Esophagus (tissue), 2 donors: ENCODE results near the gene FKRP. TPM values are rescaled to one million over a fixed set of nuclear protein-coding genes. Genes with fewer than 3 reads are reported as not detected.
"Not testable (repeated sequence)": the region's sequence is repeated elsewhere in the genome, so short reads cannot be mapped to it uniquely, and the experiment has no call there.

Experiments
- H3K27ac ChIP-seq, 2 donors: one replicate each; pipeline ENCODE4 v1.5.1; 2013; ENCODE audit warnings: low read depth in 2 of 2, mild to moderate bottlenecking in 2 of 2, inconsistent platforms in 1 of 2, low read length in 1 of 2, moderate library complexity in 1 of 2
- H3K27me3 ChIP-seq, 2 donors: one replicate each; pipeline ENCODE4 v1.6.1; 2013; ENCODE audit warnings: low read length in 2 of 2, control low read depth in 1 of 2, mild to moderate bottlenecking in 1 of 2; ENCODE audit not compliant: insufficient read depth in 2 of 2, control insufficient read depth in 1 of 2
- H3K36me3 ChIP-seq, 2 donors: one replicate each; pipeline ENCODE4 v1.6.1; 2013; ENCODE audit warnings: low read length in 1 of 2; ENCODE audit not compliant: control insufficient read depth in 2 of 2, insufficient read depth in 2 of 2
- H3K4me1 ChIP-seq, 2 donors: one replicate each; pipeline ENCODE4 v1.6.1; 2013; ENCODE audit warnings: low read length in 1 of 2; ENCODE audit not compliant: control insufficient read depth in 2 of 2, insufficient read depth in 2 of 2
- H3K4me3 ChIP-seq, 2 donors: one replicate each; pipeline ENCODE4 v1.5.1; 2013; ENCODE audit warnings: low read length in 2 of 2, mild to moderate bottlenecking in 2 of 2, low read depth in 1 of 2, moderate library complexity in 1 of 2
- H3K9me3 ChIP-seq, 2 donors: one replicate each; pipeline ENCODE4 v1.6.1; 2013; ENCODE audit warnings: mild to moderate bottlenecking in 2 of 2, low read depth in 1 of 2, low read length in 1 of 2, moderate library complexity in 1 of 2; ENCODE audit not compliant: control insufficient read depth in 2 of 2, insufficient read depth in 1 of 2
- WGBS, 2 donors: extraction: QIAGEN DNeasy Blood & Tissue Kit; methylation state at CpG; one replicate each; pipeline ENCODE4 v1.1.7; 2013; 5-methylcytosine and 5-hydroxymethylcytosine counted together
- polyA plus RNA-seq, 2 donors: library from polyadenylated mRNA; stranded (reverse); fragments of 200-250 nt; gene quantifications; one replicate each; pipeline ENCODE4 v1.2.3, GENCODE V29; 2013
- donor health status: healthy with polysubstance abuse.
- donor health status: Bipolar disorder and iron deficiency.

Gene FKRP
- polyA plus RNA-seq, 2 donors: 7.1 to 10.1 TPM

DNA sequence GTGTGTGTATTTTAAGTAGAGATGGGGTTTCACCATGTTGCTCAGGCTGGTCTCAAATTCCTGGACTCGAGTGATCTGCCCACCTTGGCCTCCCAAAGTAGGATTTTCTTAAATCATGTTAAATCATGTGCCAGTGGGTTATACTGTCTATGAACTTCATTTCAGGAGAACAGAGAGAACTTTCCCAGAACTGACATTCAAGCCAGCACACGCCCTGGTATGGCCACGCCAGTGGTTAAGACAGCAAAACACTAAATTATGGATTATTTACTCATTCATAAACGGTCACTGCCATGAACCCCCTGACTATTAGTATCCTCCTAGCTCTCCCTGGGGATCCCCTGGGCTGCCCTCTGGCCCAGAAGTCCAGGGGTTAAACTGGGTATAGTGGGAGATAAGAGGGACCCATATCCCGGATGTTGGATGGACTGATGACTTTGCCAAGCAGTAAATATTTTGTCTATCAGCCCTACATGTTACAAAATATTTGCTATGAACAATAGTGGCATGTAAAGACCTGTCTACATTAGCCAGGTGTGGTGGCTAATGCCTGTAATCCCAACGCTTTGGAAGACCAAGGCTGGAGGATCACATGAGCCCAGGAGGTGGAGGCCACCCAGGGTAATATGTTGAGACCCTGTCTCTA lies 16.5 kb downstream of the FKRP start:
- Histone ChIP-seq H3K36me3 (no peaks in the 10 kb centered on the region), H3K4me1 (peaks cover 2 to 5% of the 10 kb centered on the region in 2 donors), H3K27ac (peak overlapping the region; percentile 67 to 87), H3K27me3 (no peaks in the 10 kb centered on the region), H3K4me3 (no peak overlapping the region), H3K9me3 (no peaks in the 10 kb centered on the region)
- WGBS, 2 donors: 52 to 60% methylated on average over 6 of the region's 6 CpGs

- 49 to 51% methylated on average over 11 of the region's 11 CpGs for WGBS, 2 donors
- H3K27ac ChIP-seq: peak overlapping the region; percentile 93 to 97
- H3K36me3 ChIP-seq: no peaks in the 10 kb centered on the region
These were observed 19.0 kb downstream of the FKRP start for GRCh38 chr19:46764817-46765291.

GRCh38 chr19:46766569-46767317 lies 20.9 kb downstream of the FKRP start:
- 58 to 66% methylated on average over 18 of the region's 18 CpGs for WGBS, 2 donors
- no peaks in the 10 kb centered on the region for H3K27me3 ChIP-seq
- no peaks in the 10 kb centered on the region for H3K9me3 ChIP-seq
- no peak overlapping the region for H3K4me3 ChIP-seq
- peaks cover 0 to 5% of the 10 kb centered on the region in 2 donors for H3K4me1 ChIP-seq
- H3K27ac ChIP-seq: no peak overlapping the region
- no peaks in the 10 kb centered on the region for H3K36me3 ChIP-seq

More at GRCh38 chr19:46764817-46765291, 19.0 kb downstream of the FKRP start:
- Histone ChIP-seq H3K9me3 (no peaks in the 10 kb centered on the region), H3K4me1 (peaks cover 0 to 5% of the 10 kb centered on the region in 2 donors), H3K4me3 (no peak overlapping the region), H3K27me3 (no peaks in the 10 kb centered on the region)

GRCh38 chr19:46768746-46769145 lies 22.9 kb downstream of the FKRP start:
- 23 to 47% methylated on average over 4 of the region's 4 CpGs for WGBS, 2 donors

GRCh38 chr19:46772170-46773017 lies 26.5 kb downstream of the FKRP start:
- 71 to 84% methylated on average over 11 to 12 of the region's 12 CpGs for WGBS, 2 donors
- no peaks in the 10 kb centered on the region for H3K27me3 ChIP-seq
- H3K36me3 ChIP-seq: peaks cover 10 to 21% of the 10 kb centered on the region in 2 donors
- H3K27ac ChIP-seq: no peak overlapping the region
- H3K4me1 ChIP-seq: no peaks in the 10 kb centered on the region
- no peaks in the 10 kb centered on the region for H3K9me3 ChIP-seq
- H3K4me3 ChIP-seq: no peak overlapping the region

More at GRCh38 chr19:46768746-46769145, 22.9 kb downstream of the FKRP start:
- H3K27me3 ChIP-seq, H3K4me1 ChIP-seq, H3K36me3 ChIP-seq, H3K4me3 ChIP-seq, H3K9me3 ChIP-seq, H3K27ac ChIP-seq: not testable (repeated sequence)

- no peak overlapping the region for H3K27ac ChIP-seq
- no peak overlapping the region for H3K4me3 ChIP-seq
- WGBS, 2 donors: 78 to 80% methylated on average over 7 of the region's 7 CpGs
- no peaks in the 10 kb centered on the region for H3K27me3 ChIP-seq
- peaks cover 10 to 21% of the 10 kb centered on the region in 2 donors for H3K36me3 ChIP-seq
- H3K9me3 ChIP-seq: no peaks in the 10 kb centered on the region
- H3K4me1 ChIP-seq: no peaks in the 10 kb centered on the region
These were observed 27.2 kb downstream of the FKRP start for GRCh38 chr19:46773018-46773399.

- H3K36me3 ChIP-seq: peaks cover 14 to 26% of the 10 kb centered on the region in 2 donors
These were observed 29.9 kb downstream of the FKRP start for GRCh38 chr19:46775642-46776258.

GRCh38 chr19:46776927-46777911 lies 31.4 kb downstream of the FKRP start:
- no peaks in the 10 kb centered on the region for H3K9me3 ChIP-seq
- no peak overlapping the region for H3K4me3 ChIP-seq
- no peaks in the 10 kb centered on the region for H3K27me3 ChIP-seq
- no peaks in the 10 kb centered on the region for H3K4me1 ChIP-seq
- 95 to 96% methylated on average over 32 to 33 of the region's 33 CpGs for WGBS, 2 donors
- H3K36me3 ChIP-seq: peaks cover 14 to 26% of the 10 kb centered on the region in 2 donors
- H3K27ac ChIP-seq: no peak overlapping the region

More at GRCh38 chr19:46775642-46776258, 29.9 kb downstream of the FKRP start:
- no peaks in the 10 kb centered on the region for H3K9me3 ChIP-seq
- WGBS, 2 donors: 91 to 96% methylated on average over 11 of the region's 11 CpGs
- H3K4me3 ChIP-seq: no peak overlapping the region
- H3K27me3 ChIP-seq: no peaks in the 10 kb centered on the region
- H3K27ac ChIP-seq: no peak overlapping the region
- H3K4me1 ChIP-seq: no peaks in the 10 kb centered on the region
